ENCODE measurements around the gene INSM1. TPM values are rescaled to one million over a fixed set of nuclear protein-coding genes. Genes with fewer than 3 reads are reported as not detected.

INSM1 gene
- total and polyA plus RNA-seq, 2 donors (not counting 1 experiment from before 2014, with no cell fraction given), result not detected

- no peak for TF ChIP-seq CTCF (conservative IDR thresholded peaks at IDR 0.05 in 1 of 2, IDR thresholded peaks at IDR 0.05 in 1 of 2; ENCODE audit: low read depth in 1 of 2, low read length in 2 of 2)
- TF ChIP-seq EZH2 (IDR thresholded peaks at IDR 0.05; ENCODE audit: low read length, missing control alignments), result no peak
- peaks cover 5% of the 10 kb centered on the region for H3K4me1 ChIP-seq (ENCODE audit: control insufficient read depth, extremely low read depth, insufficient read depth, low read length)
- H3K27me3 ChIP-seq (ENCODE audit: control insufficient read depth, insufficient read depth, low read length), result no peaks in the 10 kb centered on the region
- no peaks in the 10 kb centered on the region for H3K79me2 ChIP-seq (ENCODE audit: control insufficient read depth, insufficient read depth, low read length)
- no peak overlapping the region for H3K4me2 ChIP-seq (ENCODE audit: extremely low read depth, insufficient read depth, low read length)
- no peak overlapping the region for H3K27ac ChIP-seq (ENCODE audit: insufficient read depth, low read length)
- no peak overlapping the region for H3K4me3 ChIP-seq (replicated peaks in 1 of 4; ENCODE audit: control extremely low read depth in 1 of 4, insufficient read depth in 1 of 4, low read depth in 3 of 4, low read length in 4 of 4)
- no peak overlapping the region for H3K9ac ChIP-seq (ENCODE audit: insufficient read depth, low read length)
- H3K9me3 ChIP-seq (ENCODE audit: control insufficient read depth, insufficient read depth, low read depth, low read length), result no peaks in the 10 kb centered on the region
- no peak overlapping the region for H2AFZ ChIP-seq (ENCODE audit: low read length)
- no peaks in the 10 kb centered on the region for H4K20me1 ChIP-seq (ENCODE audit: control insufficient read depth, extremely low read depth, insufficient read depth, low read length)
- DNase-seq (ENCODE audit: low read depth in 2 of 2), result no peak
- no peaks in the 10 kb centered on the region for H3K36me3 ChIP-seq (ENCODE audit: control insufficient read depth, insufficient read depth, low read length)
Observed at GRCh38 chr20:20390393-20390792, 22.5 kb downstream of the INSM1 start.

DNA sequence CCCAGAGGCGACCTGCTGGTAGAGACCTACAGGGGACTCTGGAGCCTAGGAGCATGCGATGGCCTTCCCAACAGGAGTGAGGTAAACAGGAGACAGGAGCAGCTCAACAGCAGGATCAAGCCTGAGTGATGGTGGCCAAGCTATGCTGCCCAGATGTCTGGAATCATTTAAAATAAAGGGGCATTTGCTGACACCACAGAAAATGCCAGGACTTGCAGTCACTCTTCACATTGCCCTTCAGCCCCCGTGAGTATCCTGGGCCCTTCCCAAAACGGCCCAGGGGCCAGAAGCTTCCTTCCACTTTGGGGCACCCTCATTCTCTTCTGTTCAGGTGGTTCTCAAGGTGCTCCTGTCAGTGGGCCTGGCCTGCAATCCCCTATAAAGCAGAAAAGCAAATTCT lies 23.2 kb downstream of the INSM1 start:
- no peak overlapping the region for H3K27ac ChIP-seq (ENCODE audit: insufficient read depth, low read length)
- no peak for TF ChIP-seq CTCF (conservative IDR thresholded peaks at IDR 0.05 in 1 of 2, IDR thresholded peaks at IDR 0.05 in 1 of 2; ENCODE audit: low read depth in 1 of 2, low read length in 2 of 2)
- TF ChIP-seq EZH2 (IDR thresholded peaks at IDR 0.05; ENCODE audit: low read length, missing control alignments), result no peak
- H3K4me1 ChIP-seq (ENCODE audit: control insufficient read depth, extremely low read depth, insufficient read depth, low read length), result peaks cover 5% of the 10 kb centered on the region
- no peaks in the 10 kb centered on the region for H3K36me3 ChIP-seq (ENCODE audit: control insufficient read depth, insufficient read depth, low read length)
- H2AFZ ChIP-seq (ENCODE audit: low read length), result no peak overlapping the region
- no peaks in the 10 kb centered on the region for H4K20me1 ChIP-seq (ENCODE audit: control insufficient read depth, extremely low read depth, insufficient read depth, low read length)
- H3K9me3 ChIP-seq (ENCODE audit: control insufficient read depth, insufficient read depth, low read depth, low read length), result no peaks in the 10 kb centered on the region
- H3K79me2 ChIP-seq (ENCODE audit: control insufficient read depth, insufficient read depth, low read length), result no peaks in the 10 kb centered on the region
- no peak overlapping the region for H3K4me3 ChIP-seq (replicated peaks in 1 of 4; ENCODE audit: control extremely low read depth in 1 of 4, insufficient read depth in 1 of 4, low read depth in 3 of 4, low read length in 4 of 4)
- H3K27me3 ChIP-seq (ENCODE audit: control insufficient read depth, insufficient read depth, low read length), result no peaks in the 10 kb centered on the region
- DNase-seq (ENCODE audit: low read depth in 2 of 2), result no peak
- H3K9ac ChIP-seq (ENCODE audit: insufficient read depth, low read length), result no peak overlapping the region
- no peak overlapping the region for H3K4me2 ChIP-seq (ENCODE audit: extremely low read depth, insufficient read depth, low read length)

DNA sequence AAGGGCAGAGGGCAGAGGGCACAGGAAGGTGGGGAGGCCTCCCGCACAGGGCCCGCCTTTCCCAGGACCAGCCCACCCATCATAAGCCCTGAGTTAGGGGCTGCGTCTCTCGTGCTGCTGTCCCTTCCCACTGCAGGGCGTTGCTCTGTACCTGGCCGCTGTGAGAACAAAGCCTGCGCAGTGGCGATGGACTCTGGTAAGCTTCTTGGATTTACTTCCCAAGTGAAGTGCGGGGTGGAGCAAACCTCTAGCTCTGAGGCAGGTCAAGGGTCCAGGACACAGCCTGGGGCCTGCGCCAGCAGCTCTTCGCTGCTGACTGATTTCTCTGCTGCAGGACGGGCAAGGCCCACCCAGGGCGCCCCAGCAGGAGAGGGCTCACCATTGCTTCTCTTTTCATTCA lies 23.9 kb downstream of the INSM1 start:
- H3K27me3 ChIP-seq (ENCODE audit: control insufficient read depth, insufficient read depth, low read length), result no peaks in the 10 kb centered on the region
- DNase-seq (ENCODE audit: low read depth in 2 of 2), result no peak
- no peaks in the 10 kb centered on the region for H4K20me1 ChIP-seq (ENCODE audit: control insufficient read depth, extremely low read depth, insufficient read depth, low read length)
- H3K9ac ChIP-seq (ENCODE audit: insufficient read depth, low read length), result no peak overlapping the region
- H3K27ac ChIP-seq (ENCODE audit: insufficient read depth, low read length), result no peak overlapping the region
- H3K79me2 ChIP-seq (ENCODE audit: control insufficient read depth, insufficient read depth, low read length), result no peaks in the 10 kb centered on the region
- TF ChIP-seq CTCF (conservative IDR thresholded peaks at IDR 0.05 in 1 of 2, IDR thresholded peaks at IDR 0.05 in 1 of 2; ENCODE audit: low read depth in 1 of 2, low read length in 2 of 2) (no peak), EZH2 (IDR thresholded peaks at IDR 0.05; ENCODE audit: low read length, missing control alignments) (no peak)
- no peaks in the 10 kb centered on the region for H3K36me3 ChIP-seq (ENCODE audit: control insufficient read depth, insufficient read depth, low read length)
- peaks cover 5% of the 10 kb centered on the region for H3K4me1 ChIP-seq (ENCODE audit: control insufficient read depth, extremely low read depth, insufficient read depth, low read length)
- no peak overlapping the region for H3K4me3 ChIP-seq (replicated peaks in 1 of 4; ENCODE audit: control extremely low read depth in 1 of 4, insufficient read depth in 1 of 4, low read depth in 3 of 4, low read length in 4 of 4)
- no peaks in the 10 kb centered on the region for H3K9me3 ChIP-seq (ENCODE audit: control insufficient read depth, insufficient read depth, low read depth, low read length)
- no peak overlapping the region for H3K4me2 ChIP-seq (ENCODE audit: extremely low read depth, insufficient read depth, low read length)
- no peak overlapping the region for H2AFZ ChIP-seq (ENCODE audit: low read length)
